Kidney (tissue), 14 donors: ENCODE measurements around the gene MRO. TPM values are rescaled to one million over a fixed set of nuclear protein-coding genes. Genes with fewer than 3 reads are reported as not detected.

ENCODE experiments used
- DNase-seq, 5 donors: peaks; one replicate each; pipeline ENCODE4 v3.0.0-alpha.2; 2013 to 2020
- FAIRE-seq: peaks from 2 replicates; lab custom pipeline; 2012; peaks lifted over from hg19 to GRCh38; lab: Jason Lieb, UNC
- H3K27ac ChIP-seq, 2 donors: one replicate each; pipeline ENCODE4 v1.7.0; 2013; ENCODE audit warnings: low read depth in 2 of 2, low read length in 2 of 2, inconsistent platforms in 1 of 2
- H3K27me3 ChIP-seq: one replicate; pipeline ENCODE4 v1.7.1; 2013; ENCODE audit warnings: low read length, inconsistent platforms; ENCODE audit not compliant: control insufficient read depth, insufficient read depth
- H3K36me3 ChIP-seq, 3 donors: one replicate each; pipeline versions ENCODE4 v1.7.0 to v1.7.1; 2013; ENCODE audit warnings: low read length in 3 of 3, control low read depth in 1 of 3, inconsistent platforms in 1 of 3; ENCODE audit not compliant: insufficient read depth in 3 of 3, control insufficient read depth in 2 of 3
- H3K4me1 ChIP-seq, 3 donors: one replicate each; pipeline versions ENCODE4 v1.7.0 to v1.7.1; 2013; ENCODE audit warnings: low read length in 3 of 3, inconsistent platforms in 1 of 3, low read depth in 1 of 3; ENCODE audit not compliant: control insufficient read depth in 2 of 3, insufficient read depth in 2 of 3
- H3K4me3 ChIP-seq, 3 donors: one replicate each; pipeline versions ENCODE4 v1.7.0 to v1.8.1; 2013; ENCODE audit warnings: low read length in 3 of 3, control low read depth in 1 of 3, inconsistent platforms in 1 of 3
- H3K9ac ChIP-seq, 3 donors: one replicate each; pipeline versions ENCODE4 v1.7.0 to v1.7.1; 2013; ENCODE audit warnings: low read length in 3 of 3, control low read depth in 1 of 3, inconsistent platforms in 1 of 3
- H3K9me3 ChIP-seq, 3 donors: one replicate each; pipeline versions ENCODE4 v1.7.0 to v1.7.1; 2013; ENCODE audit warnings: low read length in 3 of 3, control low read depth in 1 of 3, inconsistent platforms in 1 of 3; ENCODE audit not compliant: control insufficient read depth in 2 of 3, insufficient read depth in 1 of 3
- CTCF ChIP-seq: IDR thresholded peaks from 3 replicates; pipeline ENCODE4 v1.5.1; 2012; ENCODE audit warnings: mild to moderate bottlenecking, moderate library complexity, borderline replicate concordance; ENCODE audit not compliant: insufficient read depth; ENCODE audit errors: extremely low read depth
- intact Hi-C: fragments of 100-400 bp; cut with DNase I; formaldehyde crosslinking; loops from one replicate; pipeline ENCODE4 v1.11.1; 2022
- polyA plus RNA-seq: library from polyadenylated mRNA; stranded (reverse); fragments of 350-450 nt; fragmentation: Illumina TruSeq; extraction: RNeasy Lipid Tissue Mini Kit (QIAGEN cat#74804); gene quantifications from one replicate; pipeline ENCODE4 v1.2.3, GENCODE V29; 2014; ENCODE audit warnings: low read depth, low replicate concordance; ENCODE audit not compliant: insufficient read depth
- total RNA-seq: library from RNA; stranded (reverse); fragmentation: NEBNext Ultra II Directional; extraction: Animal tissue kit (Norgen Biotek cat#: 25700); gene quantifications from one replicate; pipeline ENCODE4 v1.2.1, GENCODE V29; 2021
- donor health status: control.
- donor health status: control.
- donor health status: control.
- donor health status: control.
- donor health status: control.
- donor health status: DM: yes; HTN: yes; CAD: no.
- donor health status: Normal renal cell carcinoma (clear cell type).

Gene MRO
- total and polyA plus RNA-seq, 2 donors from 2014 or later = 2.9 to 6.9 TPM

- no peak for FAIRE-seq
Measured at GRCh38 chr18:50753311-50753710, 66.5 kb downstream of the MRO start.

GRCh38 chr18:50751947-50752346 is 67.9 kb downstream of the MRO start:
- Histone ChIP-seq H3K27ac (no peak overlapping the region), H3K4me3 (no peak overlapping the region), H3K36me3 (no peaks in the 10 kb centered on the region), H3K4me1 (peaks cover 0 to 3% (median 0%) of the 10 kb centered on the region in 3 donors), H3K9ac (no peak overlapping the region), H3K9me3 (no peaks in the 10 kb centered on the region), H3K27me3 (no peaks in the 10 kb centered on the region)
- no peak for TF ChIP-seq CTCF
- DNase-seq = no peak
- FAIRE-seq = no peak
- intact Hi-C loops = no loop called here

More at GRCh38 chr18:50753311-50753710, 66.5 kb downstream of the MRO start:
- H3K4me1 ChIP-seq = peaks cover 0 to 3% (median 0%) of the 10 kb centered on the region in 3 donors
- no peak overlapping the region for H3K9ac ChIP-seq
- no peak for DNase-seq
- H3K27ac ChIP-seq = no peak overlapping the region
- TF ChIP-seq CTCF = no peak
- H3K36me3 ChIP-seq = no peaks in the 10 kb centered on the region
- H3K9me3 ChIP-seq = no peaks in the 10 kb centered on the region
- no peak overlapping the region for H3K4me3 ChIP-seq
- intact Hi-C loops = no loop called here
- no peaks in the 10 kb centered on the region for H3K27me3 ChIP-seq

GRCh38 chr18:50751490-50751889 is 68.3 kb downstream of the MRO start:
- FAIRE-seq (no peak), DNase-seq (peak in 4 of 5 donors; percentile 41 to 69 (median 52))
- Histone ChIP-seq H3K4me1 (peaks cover 0 to 3% (median 0%) of the 10 kb centered on the region in 3 donors), H3K27ac (no peak overlapping the region), H3K9me3 (no peaks in the 10 kb centered on the region), H3K9ac (no peak overlapping the region), H3K36me3 (no peaks in the 10 kb centered on the region), H3K27me3 (no peaks in the 10 kb centered on the region), H3K4me3 (no peak overlapping the region)
- no peak for TF ChIP-seq CTCF
- intact Hi-C loops = no loop called here

GRCh38 chr18:50750546-50750945 is 69.3 kb downstream of the MRO start:
- Histone ChIP-seq H3K27ac (no peak overlapping the region), H3K9me3 (no peaks in the 10 kb centered on the region), H3K9ac (no peak overlapping the region), H3K4me3 (no peak overlapping the region), H3K27me3 (no peaks in the 10 kb centered on the region), H3K4me1 (peaks cover 0 to 3% (median 0%) of the 10 kb centered on the region in 3 donors), H3K36me3 (no peaks in the 10 kb centered on the region)
- FAIRE-seq (no peak), DNase-seq (no peak)
- TF ChIP-seq CTCF = no peak
- intact Hi-C loops = no loop called here
